Hypothalamus (tissue), 51 donors: ENCODE measurements around the gene ARSK.

Source experiments
- DNase-seq, 51 donors: peaks; one replicate each; lab custom pipeline; 2025; lab: John Stamatoyannopoulos, UW

The ARSK gene

GRCh38 chr5:95554647-95555548, at the start of gene ARSK, which contains the start of gene SKIC3:
ARSK (plus strand) TSS chr5:95555101; CDS start chr5:95555279, 178 bp downstream.
SKIC3 (minus strand) TSS chr5:95554977; CDS start chr5:95547150, 7,827 bp downstream.
- peak; percentile 55 to 98 (median 89) for DNase-seq

DNA sequence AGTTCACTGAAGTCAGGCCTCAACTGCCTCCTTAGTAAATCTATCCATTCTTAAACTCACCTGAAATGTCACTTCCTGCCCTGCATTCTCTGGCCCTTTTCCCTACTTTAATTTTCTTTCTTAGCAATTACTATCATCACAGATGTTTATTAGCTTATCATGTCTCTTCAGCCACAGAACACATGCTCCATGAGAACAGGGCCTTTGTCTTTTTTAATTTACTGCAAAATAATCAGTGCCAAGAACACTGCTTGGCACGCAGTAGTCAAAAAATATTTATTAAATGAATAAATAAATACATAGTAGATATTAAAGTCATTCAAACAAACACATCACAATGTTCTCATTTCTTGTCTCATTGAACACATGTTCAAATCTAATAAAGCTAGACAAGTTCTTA, 46.4 kb upstream of the ARSK start:
- DNase-seq, result no peak

- no peak for DNase-seq
Observed at GRCh38 chr5:95511606-95512005, 43.3 kb upstream of the ARSK start.

- DNase-seq, result no peak
Observed at GRCh38 chr5:95518417-95518816, 36.5 kb upstream of the ARSK start.

- no peak for DNase-seq
Observed at GRCh38 chr5:95519151-95519550, 35.8 kb upstream of the ARSK start.

DNA sequence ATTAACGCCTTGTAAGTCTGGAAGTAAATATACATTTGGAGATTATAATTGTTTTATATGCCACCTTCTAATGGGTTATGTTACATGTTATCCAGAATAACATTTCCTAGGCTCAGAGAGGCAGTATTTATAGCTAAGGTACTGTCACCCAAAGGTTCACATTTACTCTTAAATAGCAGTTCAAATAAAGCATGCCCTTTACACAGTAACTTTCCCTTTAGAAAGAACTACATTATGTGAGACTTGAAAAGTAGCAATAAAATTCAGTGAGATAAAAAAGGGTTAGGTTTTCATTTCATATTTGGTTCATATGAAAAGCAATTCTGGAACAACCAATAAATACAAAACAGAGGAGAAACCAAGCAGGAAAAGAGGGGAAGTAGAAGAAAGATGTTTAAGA, 35.2 kb upstream of the ARSK start:
- DNase-seq, result no peak

DNA sequence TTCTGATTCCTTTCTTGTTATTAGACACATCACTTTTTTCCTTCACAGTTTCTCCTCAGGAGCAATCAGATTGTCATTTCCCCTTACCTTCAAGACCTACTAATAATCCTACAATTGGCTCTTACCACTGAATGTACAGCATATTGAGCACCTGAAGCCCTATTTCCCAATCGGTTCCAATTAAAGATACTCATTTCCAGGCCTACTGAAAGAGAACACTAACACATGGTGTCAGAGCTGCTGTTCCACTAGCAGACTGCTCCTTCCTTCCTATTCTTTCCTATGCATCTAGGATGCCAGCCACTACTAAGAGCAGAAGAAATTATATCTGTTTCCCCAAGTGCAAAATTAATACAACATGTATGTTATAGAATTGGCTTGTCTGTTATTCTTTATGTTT, 34.7 kb upstream of the ARSK start:
- DNase-seq, result no peak

DNA sequence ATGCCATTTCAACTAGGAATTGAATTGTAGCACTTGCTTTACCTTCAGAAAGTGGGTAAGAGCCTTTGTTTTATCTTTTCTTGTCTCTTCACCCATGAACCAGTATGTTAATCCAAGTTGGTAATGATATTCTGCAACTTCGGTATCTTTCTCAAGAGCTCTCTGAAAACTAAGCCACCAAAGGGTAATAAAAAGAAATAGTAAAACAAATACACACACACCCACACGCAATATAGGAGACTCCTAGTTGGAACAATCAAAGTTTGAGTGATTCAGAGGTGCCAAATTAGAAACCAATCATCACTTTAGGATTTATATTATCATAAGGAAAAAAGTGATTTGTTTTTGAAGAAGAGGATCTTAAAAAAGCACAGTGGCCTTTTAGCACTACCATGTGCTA, 30.5 kb upstream of the ARSK start:
- no peak for DNase-seq

DNA sequence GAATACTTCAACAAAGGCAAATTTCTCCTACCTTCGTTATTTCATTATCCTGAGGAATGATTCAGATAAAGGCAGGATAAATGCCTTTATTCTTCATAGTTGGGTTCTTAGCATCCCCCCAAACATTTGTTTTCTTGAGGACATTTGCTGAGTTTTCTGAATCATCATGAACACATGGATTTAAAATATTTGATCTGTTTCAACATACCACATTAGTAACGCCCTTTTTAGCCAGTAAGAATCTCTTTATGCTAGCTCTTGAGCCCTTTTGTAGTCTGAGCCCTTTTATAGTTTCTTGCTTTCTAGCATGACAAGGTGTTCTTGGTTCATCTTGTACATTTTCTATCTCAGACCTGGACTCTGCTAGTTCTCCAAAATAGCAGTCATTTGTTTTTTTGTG, 28.0 kb upstream of the ARSK start:
- no peak for DNase-seq

DNA sequence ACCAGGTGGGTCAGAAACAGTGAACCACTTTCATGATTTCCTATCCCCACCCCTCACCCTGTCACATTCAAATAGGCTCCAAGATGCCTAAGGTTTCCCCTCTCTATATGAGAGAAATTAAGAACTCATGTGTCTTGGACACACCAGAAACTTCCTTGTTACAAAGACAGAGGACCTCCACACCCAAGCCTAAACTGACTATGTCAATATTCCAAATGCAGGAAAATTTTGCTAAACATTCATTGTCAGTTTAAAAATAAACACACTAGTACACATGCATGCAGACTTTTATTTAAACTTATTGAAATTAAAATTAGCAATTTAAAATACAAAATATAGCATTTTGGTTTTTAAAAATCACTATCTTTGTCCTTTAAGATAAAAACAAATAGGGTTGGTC, 26.3 kb upstream of the ARSK start:
- DNase-seq, result no peak

- peak in 4 of 51 donors; percentile 1 to 11 (median 4) for DNase-seq
Observed at GRCh38 chr5:95530416-95530815, 24.5 kb upstream of the ARSK start.

GRCh38 chr5:95531491-95531890, 23.4 kb upstream of the ARSK start:
- no peak for DNase-seq

GRCh38 chr5:95532415-95532814, 22.5 kb upstream of the ARSK start:
- no peak for DNase-seq

DNA sequence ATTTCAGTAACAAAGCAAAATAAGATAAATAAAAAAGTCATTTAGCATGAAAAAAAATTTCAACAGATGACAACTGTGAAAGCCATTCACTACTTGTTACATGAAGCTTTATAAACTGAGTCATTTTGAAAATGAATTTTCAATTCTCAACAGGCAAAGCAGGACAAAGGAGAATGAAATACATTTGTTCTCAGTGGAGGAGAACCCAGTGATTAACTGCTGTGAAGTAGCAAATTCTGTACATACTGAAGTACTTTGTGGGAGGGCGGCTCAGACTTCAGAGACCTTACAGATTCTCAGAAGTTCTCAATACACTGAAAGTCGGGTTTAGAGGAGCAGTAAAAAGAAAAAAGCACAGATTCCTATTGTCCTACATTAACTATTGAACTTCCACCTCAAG, 21.8 kb upstream of the ARSK start:
- no peak for DNase-seq

DNA sequence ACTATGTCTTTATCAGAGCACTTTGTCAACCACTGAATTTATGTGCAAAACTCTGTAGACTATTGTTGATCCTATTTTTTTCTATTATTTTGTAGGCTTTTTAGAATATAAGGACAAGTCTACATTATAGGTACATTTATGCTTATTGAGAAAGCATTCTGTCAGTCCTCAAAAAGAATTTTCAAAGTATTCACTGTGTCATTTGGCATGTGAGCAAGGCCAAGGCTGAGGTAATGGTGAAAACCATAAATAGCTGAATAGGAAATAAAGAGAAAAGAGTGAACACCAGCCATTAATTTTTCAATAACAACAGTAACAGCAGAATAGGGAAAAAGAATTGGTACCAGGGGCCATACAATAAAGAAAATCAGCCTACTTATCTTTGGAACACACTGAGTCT, 21.1 kb upstream of the ARSK start:
- DNase-seq, result no peak

GRCh38 chr5:95537501-95537900, 17.4 kb upstream of the ARSK start:
- no peak for DNase-seq

DNA sequence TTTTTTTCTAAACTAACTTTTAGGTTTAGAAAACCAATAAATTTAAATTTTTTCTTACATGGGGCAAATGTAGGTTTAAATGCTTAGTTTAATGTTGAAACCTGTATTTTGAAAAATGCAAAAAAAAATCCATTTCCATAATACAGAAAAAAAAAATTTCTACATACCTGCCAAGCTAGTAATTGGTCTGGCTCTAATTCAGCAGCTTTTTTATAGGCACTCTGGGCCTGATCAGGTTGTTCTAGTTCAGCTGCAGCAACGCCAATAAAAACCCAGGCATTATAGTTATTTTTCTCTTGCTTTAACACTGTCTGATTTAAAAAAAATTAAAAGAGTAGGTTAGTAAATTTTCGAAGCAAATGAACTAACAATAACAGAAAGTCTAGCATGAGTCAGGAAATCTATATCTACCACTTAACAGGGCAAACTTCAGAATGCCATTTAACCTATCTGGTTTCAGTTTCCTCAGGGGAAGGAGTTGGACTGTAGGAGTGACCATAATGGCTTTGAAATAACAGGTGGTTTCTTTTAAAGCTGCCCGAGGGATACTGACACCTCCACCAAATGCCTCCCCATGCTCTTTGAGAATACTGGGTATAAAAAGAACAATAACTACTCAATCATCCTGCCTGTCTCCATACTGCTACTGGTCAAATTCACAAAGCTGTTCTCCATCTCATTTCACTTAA, 11.7 kb upstream of the ARSK start:
- DNase-seq, result no peak

GRCh38 chr5:95549030-95549429, 5.9 kb upstream of the ARSK start:
- no peak for DNase-seq

- DNase-seq, result peak in 1 of 51 donors; percentile 32
Observed at GRCh38 chr5:95554331-95554646, 612 bp upstream of the ARSK start.

DNA sequence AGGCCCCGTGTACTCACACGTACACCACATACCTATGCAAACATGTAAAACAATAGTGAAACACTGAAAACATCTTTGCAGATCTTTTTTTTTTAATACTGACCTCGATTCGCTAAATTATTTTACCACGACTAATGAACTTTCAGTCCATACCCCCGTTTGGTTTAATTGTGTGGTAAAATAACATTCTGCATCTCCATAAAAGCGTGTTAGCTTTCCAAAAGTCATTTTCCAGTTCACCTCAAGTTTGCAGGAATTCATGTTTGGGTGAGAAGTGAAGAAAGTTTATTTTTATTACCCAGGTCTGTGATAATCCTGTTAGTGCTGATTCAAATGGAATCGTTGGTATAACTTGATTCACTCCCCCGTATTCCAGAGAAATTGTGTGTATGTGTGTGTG, 652 bp downstream of the ARSK start:
- no peak for DNase-seq

DNA sequence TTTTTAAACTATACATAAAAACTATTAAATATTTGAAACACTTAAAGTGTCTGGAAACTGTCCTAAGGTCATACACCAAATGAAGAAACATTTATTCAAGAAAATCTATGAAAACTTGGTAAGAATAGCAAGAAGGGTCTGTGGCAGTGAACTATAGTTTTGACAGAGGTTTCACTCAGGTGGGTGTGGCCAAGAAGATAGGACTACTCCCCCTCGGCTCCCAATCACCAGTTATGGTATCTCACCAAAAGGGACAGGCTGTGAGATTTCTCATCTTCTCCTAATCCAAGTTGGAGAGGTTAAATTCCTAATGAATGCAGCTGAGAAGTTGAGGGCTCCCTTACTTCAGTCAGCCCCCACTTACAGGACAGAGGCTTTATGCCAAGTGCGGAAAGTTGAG, 2.9 kb downstream of the ARSK start:
- DNase-seq, result no peak

GRCh38 chr5:95562282-95562681, 7.4 kb downstream of the ARSK start:
- DNase-seq, result no peak
